Thoracic aorta endothelial cell (primary cell): ENCODE data around the gene CHPF. TPM values are rescaled to one million over a fixed set of nuclear protein-coding genes. Genes with fewer than 3 reads are reported as not detected.

ENCODE experiments used
- small RNA-seq: library from RNA; depleted of rRNA; stranded (forward); fragments of <200 nt; gene quantifications from one replicate; pipeline ENCODE3, GENCODE V24; 2012
- total RNA-seq: library from RNA; depleted of rRNA; stranded (reverse); fragments of >200 nt; gene quantifications from 2 replicates; pipeline ENCODE4 v1.2.3, GENCODE V29; 2012

Gene CHPF
- 0.22 and 0.40 TPM in 2 replicates for total RNA-seq

GRCh38 chr2:219543596-219544358 is at the start of gene CHPF, which contains the start of gene TMEM198:
Gene CHPF, minus strand, starts transcription at chr2:219543809. Its CDS starts 271 bp downstream, at chr2:219543538.
Gene TMEM198, plus strand, starts transcription at chr2:219544028. Its CDS starts 700 bp downstream, at chr2:219544728.

DNA sequence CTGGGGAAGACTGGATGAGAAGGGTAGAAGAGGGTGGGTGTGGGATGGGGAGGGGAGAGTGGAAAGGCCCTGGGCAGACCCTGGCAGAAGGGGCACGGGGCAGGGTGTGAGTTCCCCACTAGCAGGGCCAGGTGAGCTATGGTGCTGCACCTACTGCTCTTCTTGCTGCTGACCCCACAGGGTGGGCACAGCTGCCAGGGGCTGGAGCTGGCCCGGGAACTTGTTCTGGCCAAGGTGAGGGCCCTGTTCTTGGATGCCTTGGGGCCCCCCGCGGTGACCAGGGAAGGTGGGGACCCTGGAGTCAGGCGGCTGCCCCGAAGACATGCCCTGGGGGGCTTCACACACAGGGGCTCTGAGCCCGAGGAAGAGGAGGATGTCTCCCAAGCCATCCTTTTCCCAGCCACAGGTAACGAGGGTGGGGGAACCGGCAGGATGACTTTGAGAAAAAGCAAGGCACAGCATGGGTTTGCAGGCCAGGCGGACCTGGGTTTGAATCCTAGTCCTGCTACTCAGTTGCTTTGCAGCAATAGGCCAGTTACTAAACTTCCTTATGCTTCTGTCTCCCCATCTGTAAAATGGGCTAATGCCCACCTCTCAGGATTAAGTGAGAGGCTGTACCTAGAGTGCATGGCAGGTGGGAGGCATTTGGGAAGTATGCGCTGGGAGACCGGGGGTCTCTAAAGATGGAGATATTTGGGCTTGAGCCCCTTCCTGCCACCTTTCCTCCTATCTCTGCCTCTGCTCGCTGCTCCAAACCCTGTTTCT is 28.8 kb upstream of the CHPF start, which contains the start of gene INHA:
INHA (plus strand) TSS at position 74 of the 765 bp plus-strand sequence; CDS start at position 139, 65 bp downstream.

DNA sequence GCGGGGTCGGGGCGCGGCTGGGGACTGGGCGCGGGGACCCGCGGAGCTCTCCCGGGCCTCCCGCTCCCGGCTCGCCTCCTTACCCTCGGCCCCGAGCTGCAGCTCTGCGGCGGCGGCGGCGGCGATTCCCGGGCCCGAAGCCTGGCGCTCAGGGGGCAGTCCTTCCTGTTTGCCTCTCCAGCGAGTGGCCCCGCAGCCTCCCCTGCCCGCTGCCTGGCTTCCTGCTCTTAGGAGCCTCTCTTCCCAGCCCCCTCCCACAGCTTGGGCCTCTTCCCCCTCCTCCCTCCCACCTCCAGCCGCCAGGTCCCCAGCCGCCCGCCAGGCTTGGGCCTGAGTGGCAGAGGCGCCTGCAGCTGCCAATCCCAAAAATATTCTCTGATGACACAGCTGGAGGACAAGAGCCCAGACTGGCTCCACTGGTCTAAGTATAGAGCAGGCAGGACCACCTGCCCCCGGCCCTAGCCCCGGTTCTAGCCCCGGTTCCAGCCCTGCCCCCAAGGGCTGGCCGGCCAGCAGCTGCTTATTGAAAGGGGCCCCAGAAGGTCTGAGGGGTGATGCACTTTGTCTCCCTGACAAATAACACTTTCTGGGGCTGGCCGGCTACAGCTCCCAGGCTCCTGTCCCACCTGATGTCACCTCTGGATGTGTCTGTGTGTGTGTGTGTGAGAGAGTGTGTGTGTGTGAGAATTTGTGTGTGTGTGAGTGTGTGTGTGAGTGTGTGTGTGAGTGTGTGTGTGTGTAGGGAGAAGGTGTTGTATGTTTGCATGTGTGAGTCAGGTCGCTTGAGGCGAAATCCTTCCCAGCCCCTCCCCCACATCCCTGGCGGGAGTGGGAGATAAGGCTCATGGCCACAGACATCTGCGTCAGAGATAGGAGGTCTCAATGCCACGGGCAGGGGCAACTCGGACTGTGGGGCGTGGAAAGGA is 28.0 kb upstream of the CHPF start, which contains the start of gene OBSL1:
OBSL1 (minus strand) TSS at position 229 of the 926 bp plus-strand sequence. CDS start 307 bp downstream, outside the sequence.

GRCh38 chr2:219514196-219514761 is 29.3 kb downstream of the CHPF start, which contains the start of gene ASIC4:
Gene ASIC4, plus strand, starts transcription at chr2:219514482. Its CDS starts 243 bp downstream, at chr2:219514725.

DNA sequence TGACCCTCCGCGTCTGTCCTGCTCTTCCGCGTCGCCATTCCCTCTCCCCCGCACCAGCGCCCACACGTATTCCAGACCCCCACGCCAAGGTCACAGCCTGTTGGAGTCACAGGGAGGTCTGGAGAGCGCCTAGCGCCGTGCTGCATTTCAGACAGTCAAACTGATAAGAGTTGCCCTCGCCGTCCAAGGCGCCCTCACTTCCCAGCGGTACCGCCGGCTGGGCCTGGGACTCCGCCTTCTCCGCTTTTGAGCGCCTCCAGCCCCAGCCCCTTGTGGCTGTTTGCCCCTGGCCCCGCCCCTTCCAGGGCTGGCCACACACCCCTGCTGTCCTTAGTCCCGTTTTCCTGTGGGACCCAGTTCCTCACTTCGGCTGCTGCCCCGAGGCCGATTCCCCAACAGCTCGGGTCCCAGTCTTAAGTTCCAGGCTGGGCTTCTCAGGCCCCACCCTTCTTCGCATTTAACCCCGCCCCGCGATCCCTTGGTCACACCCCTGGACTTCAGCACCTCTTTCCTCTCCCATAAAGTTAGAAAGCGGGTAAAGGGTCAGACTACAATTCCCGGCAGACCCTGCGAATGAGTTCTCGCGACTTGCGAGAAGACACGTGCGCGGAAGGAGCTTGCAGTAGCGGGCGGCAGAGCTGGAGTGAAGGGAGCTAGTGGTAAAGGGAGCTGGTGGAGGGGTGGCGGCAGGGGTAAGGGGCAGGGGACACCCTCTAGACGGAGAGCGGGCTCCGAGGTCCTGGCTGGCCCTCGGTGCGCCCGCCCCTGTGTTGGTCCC is 45.1 kb downstream of the CHPF start, which contains the start of gene GMPPA:
GMPPA (plus strand) TSS at position 612 of the 778 bp plus-strand sequence. CDS start 1,085 bp downstream, outside the sequence.

Small RNA genes lying within 50 kb of the gene (small RNA-seq; reads per million reads assigned to genes)
- gene MIR3132 (not detected), gene RN7SKP213 (not detected)

Other genes with a start within 250 kb of the CHPF start
- gene PTPRN, start 234.4 kb downstream of the CHPF start, total RNA-seq, result not detected in 2 replicates
- not detected in 2 replicates for gene RESP18, start 211.1 kb downstream of the CHPF start, total RNA-seq
- 29.8 and 40.6 TPM in 2 replicates for gene DNPEP, start 155.9 kb downstream of the CHPF start, total RNA-seq
- not detected in 2 replicates for gene DES, start 125.4 kb downstream of the CHPF start, total RNA-seq
- gene SPEG, start 109.0 kb downstream of the CHPF start, total RNA-seq, result 0.43 and 0.80 TPM in 2 replicates
- 30.7 and 31.0 TPM in 2 replicates for gene GMPPA, start 44.9 kb downstream of the CHPF start, total RNA-seq
- not detected in 2 replicates for gene ASIC4, start 29.3 kb downstream of the CHPF start, total RNA-seq
- not detected in 2 replicates for gene TMEM198, start 219 bp upstream of the CHPF start, total RNA-seq
- 11.2 and 17.1 TPM in 2 replicates for gene OBSL1, start 27.7 kb upstream of the CHPF start, total RNA-seq
- gene INHA, start 28.5 kb upstream of the CHPF start, total RNA-seq, result not detected in 2 replicates
- 8.5 and 9.0 TPM in 2 replicates for gene STK11IP, start 54.0 kb upstream of the CHPF start, total RNA-seq
- 0.13 and 0.22 TPM in 2 replicates for gene SLC4A3, start 83.8 kb upstream of the CHPF start, total RNA-seq